Camera-type eye (tissue), 1 donor: ENCODE data around the gene TUBGCP4. TPM values are rescaled to one million over a fixed set of nuclear protein-coding genes. Genes with fewer than 3 reads are reported as not detected.

ENCODE experiments used
- total RNA-seq: library from RNA; depleted of rRNA; stranded (reverse); fragments of >200 nt; gene quantifications from one replicate; pipeline ENCODE4 v1.2.3, GENCODE V29; 2014

Gene TUBGCP4, protein sequence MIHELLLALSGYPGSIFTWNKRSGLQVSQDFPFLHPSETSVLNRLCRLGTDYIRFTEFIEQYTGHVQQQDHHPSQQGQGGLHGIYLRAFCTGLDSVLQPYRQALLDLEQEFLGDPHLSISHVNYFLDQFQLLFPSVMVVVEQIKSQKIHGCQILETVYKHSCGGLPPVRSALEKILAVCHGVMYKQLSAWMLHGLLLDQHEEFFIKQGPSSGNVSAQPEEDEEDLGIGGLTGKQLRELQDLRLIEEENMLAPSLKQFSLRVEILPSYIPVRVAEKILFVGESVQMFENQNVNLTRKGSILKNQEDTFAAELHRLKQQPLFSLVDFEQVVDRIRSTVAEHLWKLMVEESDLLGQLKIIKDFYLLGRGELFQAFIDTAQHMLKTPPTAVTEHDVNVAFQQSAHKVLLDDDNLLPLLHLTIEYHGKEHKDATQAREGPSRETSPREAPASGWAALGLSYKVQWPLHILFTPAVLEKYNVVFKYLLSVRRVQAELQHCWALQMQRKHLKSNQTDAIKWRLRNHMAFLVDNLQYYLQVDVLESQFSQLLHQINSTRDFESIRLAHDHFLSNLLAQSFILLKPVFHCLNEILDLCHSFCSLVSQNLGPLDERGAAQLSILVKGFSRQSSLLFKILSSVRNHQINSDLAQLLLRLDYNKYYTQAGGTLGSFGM
- 36.7 TPM for total RNA-seq

DNA sequence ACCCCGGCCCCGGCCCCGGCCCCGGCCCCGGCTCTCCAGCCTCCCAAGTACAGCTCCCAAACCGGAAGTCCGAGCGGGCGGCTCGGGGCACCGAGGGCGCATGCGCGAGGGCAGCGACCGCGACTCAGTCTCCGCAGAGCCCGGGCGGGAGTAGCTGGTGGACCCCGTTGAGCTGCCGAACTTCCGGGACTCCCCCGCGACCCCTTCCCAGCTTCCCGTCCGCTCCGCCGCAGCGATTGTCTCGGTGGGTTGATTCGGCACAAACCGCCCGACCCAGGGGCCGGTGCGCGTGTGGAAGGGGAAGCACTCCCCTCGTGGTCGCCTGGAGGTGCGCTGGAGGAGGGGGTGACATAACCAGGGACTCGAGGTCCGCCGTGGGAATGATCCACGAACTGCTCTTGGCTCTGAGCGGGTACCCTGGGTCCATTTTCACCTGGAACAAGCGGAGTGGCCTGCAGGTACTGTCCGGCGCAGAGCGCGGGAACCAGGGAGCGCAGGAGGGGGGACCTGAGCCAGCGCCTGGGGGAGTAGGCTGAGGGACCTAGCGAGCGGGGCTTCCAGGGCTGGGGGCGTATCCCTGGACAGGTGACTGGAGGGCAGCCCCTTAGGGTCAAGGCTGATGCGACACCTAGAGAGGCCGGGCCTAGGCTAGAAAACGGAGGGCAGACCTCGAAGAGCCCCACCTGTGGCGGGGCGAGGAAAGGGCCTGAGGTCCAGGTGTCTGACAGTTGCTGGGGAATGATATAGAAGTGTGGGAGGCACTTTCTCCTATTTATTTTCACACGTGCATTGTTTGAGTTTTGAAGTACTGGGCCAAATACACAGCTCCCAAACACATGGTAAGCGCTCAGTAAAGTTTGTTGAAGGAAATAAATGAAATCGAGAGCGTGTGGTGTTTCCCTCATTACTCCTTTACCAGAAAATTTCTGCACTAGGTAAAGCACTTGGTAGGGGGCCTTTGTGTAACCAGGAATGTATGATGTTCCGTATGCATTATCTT, at the start of gene TUBGCP4, which contains the start of gene ZSCAN29:
TUBGCP4 (plus strand) TSS at position 127 of the 1,000 bp plus-strand sequence; CDS start at position 381, 254 bp downstream.
ZSCAN29 (minus strand) TSS at position 69 of the 1,000 bp plus-strand sequence. CDS start 1,130 bp downstream, outside the sequence.

DNA sequence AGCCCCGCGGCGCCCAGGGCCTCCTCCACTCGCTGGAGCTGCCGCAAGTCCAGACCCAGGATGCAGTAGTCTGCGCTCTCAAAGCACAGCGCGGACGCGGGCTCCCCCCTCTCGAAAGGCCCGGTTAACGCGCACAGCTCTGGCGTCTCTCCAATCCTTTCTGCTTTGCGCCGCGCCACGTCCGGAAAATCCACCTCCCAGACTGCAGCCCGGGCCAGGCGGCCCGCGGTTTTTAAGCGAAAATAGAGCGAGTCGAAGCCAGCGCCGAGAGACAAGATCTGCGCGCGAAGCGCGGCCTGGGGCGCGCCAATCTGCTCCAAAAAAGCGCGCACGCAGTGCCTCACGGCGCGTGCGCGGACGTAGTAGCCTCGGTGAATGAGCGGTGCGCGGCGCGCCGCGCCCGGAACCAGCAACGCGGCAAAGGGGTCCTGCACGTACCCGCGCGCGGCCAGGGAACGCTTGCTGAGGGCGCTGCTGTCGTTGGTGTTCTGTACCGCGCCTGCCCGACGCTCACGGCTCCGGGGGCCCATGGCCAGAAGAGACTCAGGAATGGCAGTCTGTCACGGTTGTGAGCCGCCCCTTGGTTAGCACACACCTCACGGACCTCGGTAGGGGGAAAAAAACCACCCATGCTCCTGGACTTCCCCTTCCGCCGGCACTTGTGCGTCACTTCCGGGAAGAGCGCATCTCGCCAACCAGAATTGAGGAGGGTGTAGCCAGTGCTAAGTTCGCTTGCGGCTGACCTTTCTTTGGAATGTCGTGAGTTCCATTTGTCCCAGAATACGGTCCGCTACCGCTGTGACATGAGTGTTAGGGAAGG, 40.7 kb upstream of the TUBGCP4 start, which contains the start of gene LCMT2:
LCMT2 (minus strand) TSS at position 614 of the 820 bp plus-strand sequence; CDS start at position 530, 84 bp downstream.

Other genes with a start within 250 kb of the TUBGCP4 start
- 23.4 TPM for gene TMEM62, start 237.5 kb upstream of the TUBGCP4 start, total RNA-seq
- gene CCNDBP1, start 185.7 kb upstream of the TUBGCP4 start, total RNA-seq = 62.3 TPM
- 5.3 TPM for gene EPB42, start 150.1 kb upstream of the TUBGCP4 start, total RNA-seq
- gene TGM5, start 104.2 kb upstream of the TUBGCP4 start, total RNA-seq = 0.38 TPM
- gene TGM7, start 68.8 kb upstream of the TUBGCP4 start, total RNA-seq = not detected
- gene LCMT2, start 40.5 kb upstream of the TUBGCP4 start, total RNA-seq = 9.9 TPM
- gene ZSCAN29, start 58 bp upstream of the TUBGCP4 start, total RNA-seq = 59.3 TPM
- gene TP53BP1, start 122.1 kb downstream of the TUBGCP4 start, total RNA-seq = 127 TPM
- gene MAP1A, start 146.5 kb downstream of the TUBGCP4 start, total RNA-seq = 26.2 TPM
- 46.3 TPM for gene PPIP5K1, start 219.1 kb downstream of the TUBGCP4 start, total RNA-seq
- gene CKMT1B, start 222.9 kb downstream of the TUBGCP4 start, total RNA-seq = 6.7 TPM
- gene STRC, start 247.7 kb downstream of the TUBGCP4 start, total RNA-seq = 5.1 TPM